IMR-90 (cell line): Measurements from ENCODE around the gene QPRT. TPM values are rescaled to one million over a fixed set of nuclear protein-coding genes. Genes with fewer than 3 reads are reported as not detected.

Experiments used
- ATAC-seq: fragments of 200-7000 bp; cut with Tn5 transposase; 2 replicates; pipeline ENCODE4 v1.9.1; 2020; ENCODE audit warnings: low read depth, mild to moderate bottlenecking, moderate library complexity
- BruUV-seq: library from RNA; stranded (reverse); fragments of 400-500 nt; replicated peaks from 2 replicates; lab custom pipeline; 2021; lab: Mats Ljungman, UMichigan
- CTCF ChIA-PET: fragments of 300-600 bp; formaldehyde crosslinking; extraction: SDS; loops from one replicate; lab custom pipeline; 2021; ENCODE audit warnings: antibody characterized with exemption; lab: Yijun Ruan, JAX
- POLR2A ChIA-PET: fragments of 300-600 bp; sonication (Branson Sonifier 250); formaldehyde crosslinking; loops from one replicate; lab custom pipeline; 2022; ENCODE audit warnings: antibody characterized with exemption; ENCODE audit not compliant: unreplicated experiment; lab: Charles Lee
- DNase-seq: peaks from one replicate; pipeline ENCODE4 v3.0.0; 2013
- H2AFZ ChIP-seq: replicated peaks from 2 replicates; pipeline ENCODE3; 2013; ENCODE audit warnings: low read length, mild to moderate bottlenecking; ENCODE audit not compliant: poor library complexity
- H2AK5ac ChIP-seq: 2 replicates; pipeline ENCODE4 v1.6.1; 2013; ENCODE audit warnings: low read depth, low read length, inconsistent platforms
- H2AK9ac ChIP-seq: replicated peaks from 2 replicates; pipeline ENCODE3; 2013; ENCODE audit warnings: mild to moderate bottlenecking, low read depth, low read length, moderate library complexity; ENCODE audit not compliant: poor library complexity
- H2BK120ac ChIP-seq: 2 replicates; pipeline ENCODE4 v1.6.1; 2013; ENCODE audit warnings: low read depth, low read length, inconsistent platforms
- H2BK15ac ChIP-seq: 3 replicates; pipeline ENCODE4 v1.6.1; 2013; ENCODE audit warnings: low read depth, low read length, inconsistent platforms
- H2BK20ac ChIP-seq: 2 replicates; pipeline ENCODE4 v1.6.1; 2013; ENCODE audit warnings: low read depth, mild to moderate bottlenecking, inconsistent platforms, low read length, moderate library complexity
- H2BK5ac ChIP-seq: 2 replicates; pipeline ENCODE4 v1.6.1; 2013; ENCODE audit warnings: mild to moderate bottlenecking, low read depth, low read length, inconsistent platforms; ENCODE audit not compliant: poor library complexity, severe bottlenecking
- H3K14ac ChIP-seq: replicated peaks from 2 replicates; pipeline ENCODE4 v1.6.1; 2013; ENCODE audit warnings: low read depth, low read length, inconsistent platforms
- H3K18ac ChIP-seq: 2 replicates; pipeline ENCODE4 v1.6.1; 2013; ENCODE audit warnings: low read depth, low read length, control low read depth
- H3K23ac ChIP-seq: 2 replicates; pipeline ENCODE4 v1.6.1; 2013; ENCODE audit warnings: low read depth, low read length, inconsistent platforms
- H3K27ac ChIP-seq: 2 replicates; pipeline ENCODE4 v1.5.1; 2013; ENCODE audit warnings: mild to moderate bottlenecking, control low read depth, low read length; ENCODE audit not compliant: insufficient read depth
- H3K27me3 ChIP-seq: 2 replicates; pipeline ENCODE4 v1.6.1; 2013; ENCODE audit warnings: low read length; ENCODE audit not compliant: control insufficient read depth, insufficient read depth
- H3K36me3 ChIP-seq: 2 replicates; pipeline ENCODE4 v1.6.1; 2013; ENCODE audit warnings: low read length, mixed read lengths; ENCODE audit not compliant: control insufficient read depth, insufficient read depth
- H3K4ac ChIP-seq: 2 replicates; pipeline ENCODE4 v1.6.1; 2013; ENCODE audit warnings: low read depth, low read length, inconsistent platforms
- H3K4me1 ChIP-seq: 2 replicates; pipeline ENCODE4 v1.6.1; 2013; ENCODE audit warnings: low read length, mixed read lengths; ENCODE audit not compliant: control insufficient read depth, insufficient read depth
- H3K4me2 ChIP-seq: 2 replicates; pipeline ENCODE4 v1.6.1; 2013; ENCODE audit warnings: low read depth, mild to moderate bottlenecking, control low read depth, low read length, moderate library complexity
- H3K4me3 ChIP-seq: 2 replicates; pipeline ENCODE4 v1.5.1; 2013; ENCODE audit warnings: low read depth, mild to moderate bottlenecking, control low read depth, low read length, moderate library complexity; ENCODE audit not compliant: insufficient read depth
- H3K56ac ChIP-seq: 2 replicates; pipeline ENCODE4 v1.6.1; 2013; ENCODE audit warnings: low read length, inconsistent platforms; ENCODE audit not compliant: insufficient read depth; ENCODE audit errors: extremely low read depth
- H3K79me1 ChIP-seq, 2 experiments: 2 replicates each; pipeline ENCODE4 v1.6.1; 2013; ENCODE audit warnings: low read length in 2 of 2, inconsistent platforms in 1 of 2, low read depth in 1 of 2
- H3K9ac ChIP-seq: 2 replicates; pipeline ENCODE4 v1.6.1; 2013; ENCODE audit warnings: low read depth, low read length, control low read depth
- H3K9me1 ChIP-seq: 2 replicates; pipeline ENCODE4 v1.6.1; 2013; ENCODE audit warnings: low read length, inconsistent platforms; ENCODE audit not compliant: insufficient read depth
- H3K9me3 ChIP-seq: 2 replicates; pipeline ENCODE4 v1.6.1; 2013; ENCODE audit warnings: low read length; ENCODE audit not compliant: control insufficient read depth, insufficient read depth
- H4K20me1 ChIP-seq: 2 replicates; pipeline ENCODE4 v1.6.1; 2013; ENCODE audit warnings: low read length, inconsistent platforms; ENCODE audit not compliant: insufficient read depth
- H4K5ac ChIP-seq: 2 replicates; pipeline ENCODE4 v1.6.1; 2013; ENCODE audit warnings: mild to moderate bottlenecking, low read depth, low read length, control low read depth
- H4K8ac ChIP-seq, 2 experiments: 2 replicates each; pipeline ENCODE4 v1.6.1; 2013; ENCODE audit warnings: low read depth in 2 of 2, low read length in 2 of 2, control low read depth in 1 of 2, inconsistent platforms in 1 of 2
- H4K91ac ChIP-seq: 2 replicates; pipeline ENCODE4 v1.6.1; 2013; ENCODE audit warnings: low read depth, low read length, inconsistent platforms; ENCODE audit not compliant: insufficient read depth
- FOS ChIP-seq: fragments of 150-350 bp; IDR thresholded peaks from 2 replicates; pipeline ENCODE4 v1.6.1; 2016; ENCODE audit warnings: low read depth, low read length
- MAZ ChIP-seq: IDR thresholded peaks from 2 replicates; pipeline ENCODE4 v1.6.1; 2012; ENCODE audit warnings: low read depth, mild to moderate bottlenecking, low read length, improper control_type of control experiment, moderate library complexity, borderline replicate concordance
- POLR2A ChIP-seq: IDR thresholded peaks from 2 replicates; pipeline ENCODE4 v1.6.1; 2012; ENCODE audit warnings: mild to moderate bottlenecking, low read depth, low read length
- RAD21 ChIP-seq: IDR thresholded peaks from 2 replicates; pipeline ENCODE4 v1.6.1; 2012; ENCODE audit warnings: low read length, improper control_type of control experiment
- SMC3 ChIP-seq: fragments of 150-350 bp; IDR thresholded peaks from 2 replicates; pipeline ENCODE4 v1.6.1; 2016; ENCODE audit warnings: low read depth, mild to moderate bottlenecking, antibody characterized with exemption, low read length, moderate library complexity
- WGBS, 2 experiments: methylation state at CpG; one replicate each; pipeline versions ENCODE4 v1.1.5 to v1.1.7; 2013; ENCODE audit warnings: missing lambda C conversion rate in 2 of 2; ENCODE audit not compliant: insufficient read length in 1 of 2; ENCODE audit errors: extremely low coverage in 2 of 2; 5-methylcytosine and 5-hydroxymethylcytosine counted together
- dilution Hi-C: fragments of 300-500 bp; cut with HindIII; formaldehyde crosslinking; loops from one replicate; pipeline ENCODE4 v1.14.3; 2018; ENCODE audit warnings: low sequenced_read_pairs; ENCODE audit not compliant: unreplicated experiment
- in situ Hi-C: fragments of 300-500 bp; cut with MboI; formaldehyde crosslinking; loops from 3 replicates; pipeline ENCODE4 v1.14.3; 2019; ENCODE audit warnings: low sequenced_read_pairs, inconsistent platforms, mixed read lengths
- intact Hi-C: fragments of 100-400 bp; cut with micrococcal nuclease; formaldehyde crosslinking; loops from 2 replicates; pipeline ENCODE4 v1.10.0; 2022
- polyA plus RNA-seq, 3 experiments: library from polyadenylated mRNA; depleted of rRNA; stranded (reverse); fragments of >200 nt; gene quantifications; 2 replicates each; pipeline ENCODE4 v1.2.3, GENCODE V29; 2012; ENCODE audit warnings: low replicate concordance in 1 of 3
- total RNA-seq: library from RNA; depleted of rRNA; stranded (reverse); fragments of >200 nt; gene quantifications from 2 replicates; pipeline ENCODE4 v1.2.3, GENCODE V29; 2012

The QPRT gene
- total and polyA plus RNA-seq, 2 of the 4 experiments (the other 2 are of a cell fraction) = 3.4 to 6.3 TPM

DNA sequence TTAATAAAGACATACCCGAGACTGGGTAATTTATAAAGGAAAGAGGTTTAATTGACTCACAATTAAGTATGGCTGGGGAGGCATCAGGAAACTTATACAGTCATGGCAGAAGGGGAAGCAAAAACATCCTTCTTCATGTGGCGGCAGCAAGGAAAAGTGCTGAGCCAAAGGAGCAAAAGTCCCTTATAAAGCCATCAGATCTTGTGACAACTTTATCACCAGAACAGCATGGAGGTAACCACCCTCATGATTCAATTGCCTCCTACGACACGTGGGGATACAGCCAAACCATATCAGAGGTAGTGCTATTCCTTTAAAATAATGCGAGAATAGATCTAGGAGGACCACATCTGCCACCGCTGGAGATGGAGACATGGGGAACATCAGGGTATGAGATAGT is 57.8 kb downstream of the QPRT start:
- Histone ChIP-seq H3K9ac (no peak overlapping the region), H4K20me1 (no peaks in the 10 kb centered on the region), H3K4ac (no peak overlapping the region), H2AFZ (no peak overlapping the region), H3K9me3 (peaks cover 2% of the 10 kb centered on the region; the same call in 1 of the 2 replicates), H2BK20ac (no peak overlapping the region), H3K27ac (no peak overlapping the region), H3K14ac (no peak overlapping the region), H3K23ac (no peak overlapping the region), H3K9me1 (no peaks in the 10 kb centered on the region), H2AK9ac (no peak overlapping the region), H3K27me3 (peaks cover 30% of the 10 kb centered on the region), H4K5ac (no peak overlapping the region), H3K56ac (no peak overlapping the region), H3K18ac (no peak overlapping the region), H3K79me1 (no peaks in the 10 kb centered on the region), H4K91ac (no peak overlapping the region), H3K4me1 (no peaks in the 10 kb centered on the region), H3K4me3 (no peak overlapping the region), H2AK5ac (no peak overlapping the region), H2BK15ac (no peak overlapping the region), H2BK5ac (no peak overlapping the region), H2BK120ac (no peak overlapping the region), H4K8ac (no peak overlapping the region), H3K4me2 (no peak overlapping the region), H3K36me3 (no peaks in the 10 kb centered on the region)
- ChIA-PET CTCF (no interaction called here), POLR2A (no interaction called here)
- intact Hi-C loops (loop anchor here (10.0 kb wide), 1 partner anchor 48 kb away; no protein-coding TSS in a partner anchor), dilution Hi-C loops (no loop called here), in situ Hi-C loops (no loop called here)
- BruUV-seq = no TSS peak
- ATAC-seq (no peak), DNase-seq (no peak)
- 79% methylated on average over 4 of the region's 6 CpGs; no CpG with 5 or more reads in 1 of the 2 experiments for WGBS, 2 experiments
- TF ChIP-seq MAZ (no peak), SMC3 (no peak), FOS (no peak), POLR2A (no peak), RAD21 (no peak)
